Heart right ventricle (tissue), 16 donors: ENCODE measurements around the gene BID. TPM values are rescaled to one million over a fixed set of nuclear protein-coding genes. Genes with fewer than 3 reads are reported as not detected.

ENCODE experiments used
- ATAC-seq, 8 donors: fragments of 200-7000 bp; cut with Tn5 transposase; one replicate each; pipeline ENCODE4 v1.9.1; 2020; ENCODE audit warnings: mild to moderate bottlenecking in 8 of 8, moderate library complexity in 8 of 8, moderate number of reproducible peaks in 1 of 8
- DNase-seq, 2 donors: peaks; one replicate each; pipeline ENCODE4 v3.0.0-alpha.2; 2020
- H3K27ac ChIP-seq, 10 donors: fragments of 200-600 bp; sonication (generic) in 2 of 10; one replicate each; pipeline versions ENCODE4 v1.5.0 to v1.8.0; 2020 to 2022; ENCODE audit warnings: mild to moderate bottlenecking in 3 of 10
- H3K27me3 ChIP-seq, 7 donors: fragments of 200-600 bp; one replicate each; pipeline ENCODE4 v1.8.0; 2021 to 2022; ENCODE audit warnings: mild to moderate bottlenecking in 2 of 7
- H3K36me3 ChIP-seq, 9 donors: fragments of 200-600 bp; sonication (generic) in 1 of 9; one replicate each; pipeline versions ENCODE4 v1.5.0 to v1.8.0; 2020 to 2022; ENCODE audit warnings: mild to moderate bottlenecking in 2 of 9
- H3K4me1 ChIP-seq, 9 donors: fragments of 200-600 bp; sonication (generic) in 1 of 9; one replicate each; pipeline versions ENCODE4 v1.5.0 to v1.8.0; 2020 to 2022; ENCODE audit warnings: mild to moderate bottlenecking in 4 of 9
- H3K4me3 ChIP-seq, 10 donors: fragments of 200-600 bp; sonication (generic) in 2 of 10; one replicate each; pipeline versions ENCODE4 v1.5.0 to v1.8.0; 2020 to 2022; ENCODE audit warnings: mild to moderate bottlenecking in 7 of 10, moderate library complexity in 2 of 10
- H3K9me3 ChIP-seq, 11 donors: fragments of 200-600 bp in 10 of 11; sonication (generic) in 2 of 11; one replicate each; pipeline versions ENCODE4 v1.5.0 to v1.8.0; 2013 to 2022; ENCODE audit warnings: mild to moderate bottlenecking in 2 of 11, control low read depth in 1 of 11, moderate library complexity in 1 of 11
- WGBS, 2 donors: extraction: QIAGEN DNeasy Blood & Tissue Kit; methylation state at CpG; one replicate each; pipeline ENCODE4 v1.1.7; 2013; ENCODE audit warnings: inconsistent platforms in 1 of 2; 5-methylcytosine and 5-hydroxymethylcytosine counted together
- intact Hi-C, 10 donors: fragments of 100-400 bp; cut with DNase I; formaldehyde crosslinking; loops; one replicate each; pipeline versions ENCODE4 v1.11.1 to v1.14.2; 2022
- polyA plus RNA-seq, 2 donors: library from polyadenylated mRNA; stranded (reverse); fragments of 200-250 nt; gene quantifications; one replicate each; pipeline ENCODE4 v1.2.3, GENCODE V29; 2013
- total RNA-seq, 10 donors: library from RNA; stranded (reverse); fragmentation: NEBNext Ultra II Directional in 3 of 10; extraction: Animal tissue kit (Norgen Biotek cat#: 25700) in 3 of 10; gene quantifications; one replicate each; pipeline versions ENCODE4 v1.2.1 to v1.2.4, GENCODE V29; 2021 to 2023
- TF ChIP-seq, protein P1 (sequence below), 9 donors: fragments of 200-600 bp; sonication (generic) in 2 of 9; IDR thresholded peaks; one replicate each; pipeline versions ENCODE4 v1.5.0 to v1.8.0; 2021 to 2022; ENCODE audit warnings: antibody characterized with exemption in 9 of 9, mild to moderate bottlenecking in 5 of 9, moderate library complexity in 1 of 9
- donor health status: Arrhythmogenic right ventricular cardiomyopathy.
- donor health status: ischemic (EF 13 %, LVEDD 7.1; RV severe dilation, severe dysfunction).
- donor health status: healthy with polysubstance abuse.
- donor health status: DM: no; HTN: yes; CAD: no.
- donor health status: DM: no; HTN: no; CAD: no.
- donor health status: ischemic (EF 25% LVEDD 6.9; RV normal size, moderate dysfunction).
- donor health status: ischemic (EF 25% LVEDD 5.7; RV mildly dilated, moderate dysfunction).
- donor health status: healthy.
- donor health status: DM: yes; HTN: yes; CAD: no.
- donor health status: Ischemic cardiomyopathy.
- donor health status: ischemic (EF 35%, LVEDD 5.7; RV mildly dilated, moderate dysfunction).
- donor health status: nonischemic (EF 11% LVEDD 7.7; RV severe dilation, severe dysfunction).
- donor health status: DM: yes; HTN: yes; CAD: no.
- donor health status: PGD.
- donor health status: ischemic (EF 29% LVEDD 5.4; RV normal size, mild dysfunction).
- donor health status: nonischemic (EF 23%, LVEDD 6.1; RV moderate dilation, normal function).

Gene BID
- total and polyA plus RNA-seq, 12 donors = 5.6 to 42.9 (median 10.9) TPM

- no peaks in the 10 kb centered on the region for H3K9me3 ChIP-seq
- intact Hi-C loops = loop anchor here in 1 of 10 donors (10.0 kb wide), 1 partner anchor 51 kb away; no protein-coding TSS in a partner anchor
- DNase-seq (no peak), ATAC-seq (no peak)
- H3K27ac ChIP-seq = no peak overlapping the region
- peaks cover 0 to 100% (median 20%) of the 10 kb centered on the region in 9 donors for H3K36me3 ChIP-seq
- no peak overlapping the region for H3K4me3 ChIP-seq
- TF ChIP-seq, protein P1, sequence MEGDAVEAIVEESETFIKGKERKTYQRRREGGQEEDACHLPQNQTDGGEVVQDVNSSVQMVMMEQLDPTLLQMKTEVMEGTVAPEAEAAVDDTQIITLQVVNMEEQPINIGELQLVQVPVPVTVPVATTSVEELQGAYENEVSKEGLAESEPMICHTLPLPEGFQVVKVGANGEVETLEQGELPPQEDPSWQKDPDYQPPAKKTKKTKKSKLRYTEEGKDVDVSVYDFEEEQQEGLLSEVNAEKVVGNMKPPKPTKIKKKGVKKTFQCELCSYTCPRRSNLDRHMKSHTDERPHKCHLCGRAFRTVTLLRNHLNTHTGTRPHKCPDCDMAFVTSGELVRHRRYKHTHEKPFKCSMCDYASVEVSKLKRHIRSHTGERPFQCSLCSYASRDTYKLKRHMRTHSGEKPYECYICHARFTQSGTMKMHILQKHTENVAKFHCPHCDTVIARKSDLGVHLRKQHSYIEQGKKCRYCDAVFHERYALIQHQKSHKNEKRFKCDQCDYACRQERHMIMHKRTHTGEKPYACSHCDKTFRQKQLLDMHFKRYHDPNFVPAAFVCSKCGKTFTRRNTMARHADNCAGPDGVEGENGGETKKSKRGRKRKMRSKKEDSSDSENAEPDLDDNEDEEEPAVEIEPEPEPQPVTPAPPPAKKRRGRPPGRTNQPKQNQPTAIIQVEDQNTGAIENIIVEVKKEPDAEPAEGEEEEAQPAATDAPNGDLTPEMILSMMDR (IDR thresholded peaks at IDR 0.05) = no peak
- peaks cover 0 to 3% (median 0%) of the 10 kb centered on the region in 9 donors for H3K4me1 ChIP-seq
- 94% methylated on average over 3 of the region's 3 CpGs for WGBS, 2 donors
- H3K27me3 ChIP-seq = no peaks in the 10 kb centered on the region
Observed at GRCh38 chr22:17733466-17733865, 40.8 kb downstream of the BID start.

- WGBS, 2 donors = 92 to 98% methylated on average over 2 of the region's 2 CpGs
- DNase-seq (no peak), ATAC-seq (no peak)
- Histone ChIP-seq H3K27ac (no peak overlapping the region), H3K4me3 (no peak overlapping the region), H3K36me3 (peaks cover 0 to 100% (median 27%) of the 10 kb centered on the region in 9 donors), H3K4me1 (peaks cover 0 to 14% (median 3%) of the 10 kb centered on the region in 9 donors), H3K9me3 (no peaks in the 10 kb centered on the region), H3K27me3 (no peaks in the 10 kb centered on the region)
- intact Hi-C loops = loop anchor here in 1 of 10 donors (10.0 kb wide), 1 partner anchor 52 kb away; no protein-coding TSS in a partner anchor
- TF ChIP-seq, protein P1 (IDR thresholded peaks at IDR 0.05) = no peak
Observed at GRCh38 chr22:17732251-17732854, 41.9 kb downstream of the BID start.

DNA sequence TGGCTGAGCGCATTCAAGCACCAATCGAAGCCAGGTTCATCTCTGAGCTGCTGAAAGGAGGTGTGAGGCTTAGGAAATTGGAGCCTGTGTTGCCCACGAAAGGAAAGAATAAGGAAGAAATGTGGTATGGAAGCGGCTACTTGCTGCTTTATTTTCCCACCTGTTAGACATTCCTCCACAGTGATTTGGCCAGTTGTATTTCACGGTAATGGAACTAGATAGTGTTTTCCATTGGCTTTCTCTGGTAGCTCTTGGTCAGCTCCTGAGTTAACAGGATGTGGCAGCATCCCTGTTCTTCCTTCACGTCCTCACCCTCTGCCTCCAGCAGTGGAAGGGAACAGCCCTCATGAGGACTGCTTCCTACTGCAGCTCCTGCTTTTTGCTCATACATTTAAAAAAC lies 44.7 kb downstream of the BID start:
- H3K36me3 ChIP-seq = peaks cover 0 to 84% (median 36%) of the 10 kb centered on the region in 9 donors

DNA sequence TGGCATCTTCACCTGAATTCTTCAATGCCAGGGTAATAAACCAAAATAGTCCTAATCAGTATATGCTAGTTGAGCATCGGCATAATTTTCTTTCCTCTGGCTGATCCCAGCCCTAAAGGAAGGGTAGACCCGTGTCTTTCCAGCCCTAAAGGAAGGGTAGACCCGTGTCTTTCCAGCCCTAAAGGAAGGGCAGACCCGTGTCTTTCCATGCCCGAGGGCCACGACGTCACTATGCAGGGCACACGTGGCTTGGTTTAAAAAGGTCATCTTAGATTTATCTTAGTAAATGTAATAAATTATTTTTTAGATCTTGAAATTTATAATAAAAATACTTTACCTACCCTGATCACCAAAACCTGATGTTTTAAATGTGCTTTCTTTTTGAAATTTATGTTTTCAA lies 45.5 kb downstream of the BID start:
- TF ChIP-seq, protein P1 (IDR thresholded peaks at IDR 0.05) = no peak
- peaks cover 3 to 49% (median 24%) of the 10 kb centered on the region in 9 donors for H3K4me1 ChIP-seq
- H3K27ac ChIP-seq = peak overlapping the region in 2 of 10 donors; percentile 4 to 38
- intact Hi-C loops = loop anchor here in 3 of 10 donors (10.0 kb wide), 2 partner anchors 164 to 174 kb away; partner anchors contain the start of gene SLC25A18 (in 2 of the 3)
- H3K4me3 ChIP-seq = no peak overlapping the region
- no peak for ATAC-seq
- peaks cover 0 to 77% (median 31%) of the 10 kb centered on the region in 9 donors for H3K36me3 ChIP-seq
- no peaks in the 10 kb centered on the region for H3K27me3 ChIP-seq
- WGBS, 2 donors = 89 to 93% methylated on average over 8 of the region's 8 CpGs
- no peaks in the 10 kb centered on the region for H3K9me3 ChIP-seq
- no peak for DNase-seq

More for the DNA sequence above, 44.7 kb downstream of the BID start:
- intact Hi-C loops = loop anchor here in 3 of 10 donors (10.0 kb wide), 2 partner anchors 165 to 175 kb away; partner anchors contain the start of gene SLC25A18 (in 2 of the 3)
- WGBS, 2 donors = 83 to 89% methylated on average over 6 of the region's 6 CpGs
- Histone ChIP-seq H3K27ac (no peak overlapping the region), H3K27me3 (no peaks in the 10 kb centered on the region), H3K4me3 (no peak overlapping the region), H3K9me3 (no peaks in the 10 kb centered on the region), H3K4me1 (peaks cover 3 to 42% (median 22%) of the 10 kb centered on the region in 9 donors)
- TF ChIP-seq, protein P1 (IDR thresholded peaks at IDR 0.05) = no peak
- DNase-seq (no peak), ATAC-seq (no peak)
